HG03159 (cell line): ENCODE measurements around the gene GFPT2.

ENCODE experiments used
- ATAC-seq: cut with Tn5 transposase; IDR thresholded peaks from one replicate; pipeline ENCODE4 v1.9.1; 2021; ENCODE audit warnings: mild to moderate bottlenecking, moderate library complexity; ENCODE audit not compliant: unreplicated experiment

GFPT2 gene

GRCh38 chr5:180379355-180380070 lies 26.4 kb upstream of the GFPT2 start:
- no peak for ATAC-seq

- no peak for ATAC-seq
These were observed 25.6 kb upstream of the GFPT2 start for GRCh38 chr5:180378438-180379344.

- ATAC-seq: no peak
These were observed 24.5 kb upstream of the GFPT2 start for GRCh38 chr5:180377556-180378197.

GRCh38 chr5:180376511-180376910 lies 23.4 kb upstream of the GFPT2 start:
- no peak for ATAC-seq

GRCh38 chr5:180375955-180376354 lies 22.8 kb upstream of the GFPT2 start:
- no peak for ATAC-seq

GRCh38 chr5:180375291-180375690 lies 22.2 kb upstream of the GFPT2 start:
- ATAC-seq: no peak

GRCh38 chr5:180373870-180374269 lies 20.7 kb upstream of the GFPT2 start:
- ATAC-seq: no peak

GRCh38 chr5:180373454-180373853 lies 20.3 kb upstream of the GFPT2 start:
- no peak for ATAC-seq

- ATAC-seq: no peak
These were observed 18.8 kb upstream of the GFPT2 start for GRCh38 chr5:180371949-180372348.

- no peak for ATAC-seq
These were observed 17.9 kb upstream of the GFPT2 start for GRCh38 chr5:180370861-180371641.

GRCh38 chr5:180367991-180368390 lies 14.9 kb upstream of the GFPT2 start:
- no peak for ATAC-seq

GRCh38 chr5:180367300-180367699 lies 14.2 kb upstream of the GFPT2 start:
- ATAC-seq: no peak

- ATAC-seq: no peak
These were observed 13.2 kb upstream of the GFPT2 start for GRCh38 chr5:180366326-180366725.

- no peak for ATAC-seq
These were observed 12.7 kb upstream of the GFPT2 start for GRCh38 chr5:180365829-180366228.

GRCh38 chr5:180364306-180364856 lies 11.2 kb upstream of the GFPT2 start:
- no peak for ATAC-seq

GRCh38 chr5:180360078-180360957 lies 7.2 kb upstream of the GFPT2 start:
- no peak for ATAC-seq

- ATAC-seq: no peak
These were observed 5.6 kb upstream of the GFPT2 start for GRCh38 chr5:180358694-180359093.

- no peak for ATAC-seq
These were observed 5.0 kb upstream of the GFPT2 start for GRCh38 chr5:180358179-180358578.

- ATAC-seq: no peak
These were observed 1.8 kb upstream of the GFPT2 start for GRCh38 chr5:180354966-180355365.
